ENCODE measurements around the gene RGS3. TPM values are rescaled to one million over a fixed set of nuclear protein-coding genes. Genes with fewer than 3 reads are reported as not detected.

Gene RGS3
- total and polyA plus RNA-seq, 10 of the 15 experiments (the other 5 are each of a cell fraction or from before 2014, with no cell fraction given), result 2.9 to 138 (median 28.8) TPM

- in situ Hi-C loops (cut with MboI) (loop anchor here (5.0 kb wide), 2 partner anchors 136 to 311 kb away; no protein-coding TSS in a partner anchor), intact Hi-C loops (cut with micrococcal nuclease; ENCODE audit: unreplicated experiment) (loop anchor here (2.0 kb wide), 1 partner anchor 137 kb away; no protein-coding TSS in a partner anchor)
- no peak overlapping the region for H3K9ac ChIP-seq (ENCODE audit: control insufficient read depth, insufficient read depth, low read length)
- TF ChIP-seq SMARCA5 (IDR thresholded peaks at IDR 0.05) (no peak), MAX (IDR thresholded peaks at IDR 0.05; ENCODE audit: low read depth, low read length) (no peak), IRF5 (IDR thresholded peaks at IDR 0.05; ENCODE audit: borderline replicate concordance) (no peak), IRF4 (IDR thresholded peaks at IDR 0.05; ENCODE audit: low read depth, low read length) (no peak), NR2F1 (conservative IDR thresholded peaks at IDR 0.05) (no peak), LARP7 (IDR thresholded peaks at IDR 0.05) (no peak), CBX5 (IDR thresholded peaks at IDR 0.05; ENCODE audit: low read depth) (no peak), PRDM15 (CRISPR knock-in tag; IDR thresholded peaks at IDR 0.05) (no peak), USF2 (IDR thresholded peaks at IDR 0.05; ENCODE audit: borderline replicate concordance, low read depth, low read length) (no peak), MTA3 (IDR thresholded peaks at IDR 0.05; ENCODE audit: borderline replicate concordance, low read length) (no peak), SIN3A (IDR thresholded peaks at IDR 0.05; ENCODE audit: low read depth, low read length) (no peak), TCF12 (IDR thresholded peaks at IDR 0.05; ENCODE audit: low read depth, low read length) (no peak), ZBED1 (IDR thresholded peaks at IDR 0.05; ENCODE audit: borderline replicate concordance) (no peak), MEF2B (IDR thresholded peaks at IDR 0.05; ENCODE audit: partially characterized antibody, poor library complexity, severe bottlenecking) (no peak), MYB (IDR thresholded peaks at IDR 0.05; ENCODE audit: borderline replicate concordance, low read depth, low read length) (no peak)
- ChIA-PET CTCF (interaction anchor here (1.3 to 18.0 kb wide), 8 partner anchors 8 to 363 kb away, joined by 3 to 565 read pairs (median 78); partner anchors contain the start of genes FKBP15 and SLC31A1), POLR2A (interaction anchor here (1.9 to 11.8 kb wide), 4 partner anchors 9 to 63 kb away, joined by 5 to 233 read pairs (median 7); no protein-coding TSS in a partner anchor), RAD21 (ENCODE audit: unreplicated experiment) (interaction anchor here (1.5 to 15.8 kb wide), 6 partner anchors 8 to 137 kb away, joined by 4 to 481 read pairs (median 58); no protein-coding TSS in a partner anchor), SMC1A (ENCODE audit: uncharacterized antibody, unreplicated experiment) (interaction anchor here (0.7 to 12.4 kb wide), 15 partner anchors 8 to 310 kb away, joined by 3 to 323 read pairs (median 14); partner anchors contain the start of genes CDC26 and PRPF4)
- no peaks in the 10 kb centered on the region for H3K27me3 ChIP-seq (replicated peaks in 1 of 2; ENCODE audit: control insufficient read depth in 2 of 2, insufficient read depth in 2 of 2, low read length in 1 of 2)
- 90% methylated on average over 29 of the region's 31 CpGs for WGBS (ENCODE audit: insufficient coverage, insufficient replicate concordance, low lambda C conversion rate, missing lambda C conversion rate)
- no peak for DNase-seq (ENCODE audit: low read depth, low spot score)
- no peak for ATAC-seq
- H3K4me1 ChIP-seq (ENCODE audit: control insufficient read depth, insufficient read depth, low read length), result peaks cover 48% of the 10 kb centered on the region
- no peaks in the 10 kb centered on the region for H3K9me3 ChIP-seq (replicated peaks; ENCODE audit: control insufficient read depth, insufficient read depth, low read length)
- peaks cover 26% of the 10 kb centered on the region for H3K79me2 ChIP-seq (ENCODE audit: control insufficient read depth, insufficient read depth, low read length)
- peak overlapping the region; percentile 95; the same call in 1 of the 2 replicates for H3K4me2 ChIP-seq (ENCODE audit: control insufficient read depth, insufficient read depth)
- peaks cover 23 to 32% of the 10 kb centered on the region in 2 experiments for H3K36me3 ChIP-seq (ENCODE audit: control insufficient read depth in 2 of 2, insufficient read depth in 2 of 2, low read length in 1 of 2)
- H2AFZ ChIP-seq (ENCODE audit: control insufficient read depth, low read depth, low read length), result no peak overlapping the region
- no peak overlapping the region for H3K4me3 ChIP-seq
- FAIRE-seq, result no peak
- H3K27ac ChIP-seq (ENCODE audit: control insufficient read depth, insufficient read depth), result peak overlapping the region; percentile 70; the same call in 1 of the 2 replicates
- no TSS peak for BruUV-seq (replicated peaks)
- no peaks in the 10 kb centered on the region for H4K20me1 ChIP-seq (ENCODE audit: control insufficient read depth, insufficient read depth)
Observed at GRCh38 chr9:113583511-113584427, 120.2 kb downstream of the RGS3 start.

Data from GM12878 (cell line).